ENCODE results near the gene RALGPS1.

DNA sequence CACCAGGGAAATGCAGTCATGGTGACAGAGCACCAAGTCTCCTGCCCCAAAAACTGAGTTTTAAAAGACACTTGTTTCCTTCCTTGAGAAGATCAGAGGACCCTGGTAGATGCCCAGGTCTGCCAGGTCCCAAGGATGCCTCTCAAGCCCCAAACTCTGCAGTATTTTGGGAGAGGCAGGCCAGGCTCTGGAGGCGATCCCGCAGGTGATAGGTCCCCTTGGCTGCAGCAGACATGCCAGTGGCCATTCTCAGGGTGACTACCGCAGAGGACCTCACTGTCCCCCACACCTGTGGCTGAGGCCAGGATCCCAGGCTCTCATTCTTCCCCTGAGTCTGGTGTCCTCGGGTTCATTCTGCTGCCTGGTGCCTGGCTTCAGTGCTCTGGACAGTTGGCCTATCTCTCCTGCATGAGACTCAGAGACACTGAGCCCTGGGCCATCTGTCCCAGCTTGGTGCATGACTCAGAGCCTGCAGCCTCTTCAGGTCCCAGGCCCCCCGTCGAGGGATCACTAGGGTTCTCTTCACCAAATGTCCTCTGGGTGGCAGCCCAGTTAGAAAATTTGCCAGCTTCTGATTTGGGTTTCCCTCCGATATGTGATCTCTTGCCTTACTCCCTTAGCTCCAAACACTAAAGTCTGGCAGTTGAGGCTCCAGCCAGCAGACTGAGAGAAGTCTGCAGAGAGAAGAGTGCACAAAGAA lies 290.3 kb downstream of the RALGPS1 start:
- TF ChIP-seq, protein P1, sequence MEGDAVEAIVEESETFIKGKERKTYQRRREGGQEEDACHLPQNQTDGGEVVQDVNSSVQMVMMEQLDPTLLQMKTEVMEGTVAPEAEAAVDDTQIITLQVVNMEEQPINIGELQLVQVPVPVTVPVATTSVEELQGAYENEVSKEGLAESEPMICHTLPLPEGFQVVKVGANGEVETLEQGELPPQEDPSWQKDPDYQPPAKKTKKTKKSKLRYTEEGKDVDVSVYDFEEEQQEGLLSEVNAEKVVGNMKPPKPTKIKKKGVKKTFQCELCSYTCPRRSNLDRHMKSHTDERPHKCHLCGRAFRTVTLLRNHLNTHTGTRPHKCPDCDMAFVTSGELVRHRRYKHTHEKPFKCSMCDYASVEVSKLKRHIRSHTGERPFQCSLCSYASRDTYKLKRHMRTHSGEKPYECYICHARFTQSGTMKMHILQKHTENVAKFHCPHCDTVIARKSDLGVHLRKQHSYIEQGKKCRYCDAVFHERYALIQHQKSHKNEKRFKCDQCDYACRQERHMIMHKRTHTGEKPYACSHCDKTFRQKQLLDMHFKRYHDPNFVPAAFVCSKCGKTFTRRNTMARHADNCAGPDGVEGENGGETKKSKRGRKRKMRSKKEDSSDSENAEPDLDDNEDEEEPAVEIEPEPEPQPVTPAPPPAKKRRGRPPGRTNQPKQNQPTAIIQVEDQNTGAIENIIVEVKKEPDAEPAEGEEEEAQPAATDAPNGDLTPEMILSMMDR (IDR thresholded peaks at IDR 0.05; ENCODE audit: poor library complexity) = peak; percentile 34
- TF ChIP-seq EZH2 (IDR thresholded peaks at IDR 0.05; ENCODE audit: borderline replicate concordance) (no peak), EZH2phosphoT487 (IDR thresholded peaks at IDR 0.05; ENCODE audit: low read depth, severe bottlenecking, unreplicated experiment) (no peak)
